C4-2B (cell line): ENCODE results near the gene FOXK2.

Experiments used
- CTCF ChIP-seq: fragments of 450-650 bp; conservative IDR thresholded peaks from 2 replicates; pipeline ENCODE4 v1.5.1; 2017; ENCODE audit warnings: mild to moderate bottlenecking
- ZFX ChIP-seq: fragments of 450-650 bp; IDR thresholded peaks from 2 replicates; pipeline ENCODE4 v1.6.1; 2017

GRCh38 chr17:82590216-82590615, 70.7 kb downstream of the FOXK2 start:
- TF ChIP-seq CTCF (no peak), ZFX (no peak)
